CD4-positive, alpha-beta T cell (primary cell): Measurements from ENCODE around the gene ACER1. TPM values are rescaled to one million over a fixed set of nuclear protein-coding genes. Genes with fewer than 3 reads are reported as not detected.
"Not testable (repeated sequence)": the region's sequence is repeated elsewhere in the genome, so short reads cannot be mapped to it uniquely, and the experiment has no call there.

ENCODE experiments used
- ATAC-seq: fragments of 200-7000 bp; cut with Tn5 transposase; one replicate; pipeline ENCODE4 v1.10.0; 2022; ENCODE audit warnings: mild to moderate bottlenecking; ENCODE audit not compliant: poor library complexity
- CTCF ChIA-PET: fragments of 350-600 bp; sonication (Branson Sonifier 250); formaldehyde crosslinking; loops from one replicate; lab custom pipeline; 2021; ENCODE audit warnings: antibody characterized with exemption, inconsistent platforms; lab: Charles Lee
- POLR2A ChIA-PET: fragments of 350-600 bp; sonication (Branson Sonifier 250); formaldehyde crosslinking; loops from one replicate; lab custom pipeline; 2021; ENCODE audit warnings: antibody characterized with exemption, inconsistent platforms; lab: Charles Lee
- DNase-seq, 14 experiments: peaks; one replicate each; pipeline ENCODE4 v3.0.0-alpha.2; 2013 to 2020; ENCODE audit warnings: mixed read lengths in 2 of 14
- H3K27ac ChIP-seq, 2 donors: one replicate each; pipeline versions ENCODE4 v1.5.1 to v1.7.0; 2013; ENCODE audit warnings: low read length in 2 of 2, low read depth in 1 of 2, mild to moderate bottlenecking in 1 of 2
- H3K27me3 ChIP-seq, 2 experiments: 1 replicate in 1 of 2; 2 replicates in 1 of 2; pipeline versions ENCODE4 v1.6.1 to v1.7.0; 2013; ENCODE audit warnings: low read length in 2 of 2, control low read depth in 1 of 2, mild to moderate bottlenecking in 1 of 2, moderate library complexity in 1 of 2; ENCODE audit not compliant: insufficient read depth in 2 of 2, control insufficient read depth in 1 of 2
- H3K36me3 ChIP-seq: one replicate; pipeline ENCODE4 v1.6.1; 2013; ENCODE audit warnings: low read length, control low read depth; ENCODE audit not compliant: insufficient read depth
- H3K4me1 ChIP-seq: one replicate; pipeline ENCODE4 v1.6.1; 2013; ENCODE audit warnings: low read length, control low read depth; ENCODE audit not compliant: insufficient read depth
- H3K4me3 ChIP-seq: one replicate; pipeline ENCODE4 v1.5.1; 2013; ENCODE audit warnings: mild to moderate bottlenecking, low read length, moderate library complexity
- H3K9me3 ChIP-seq, 2 experiments: 1 replicate in 1 of 2; 2 replicates in 1 of 2; pipeline versions ENCODE4 v1.6.1 to v1.7.0; 2013; ENCODE audit warnings: low read length in 2 of 2, mild to moderate bottlenecking in 2 of 2, control low read depth in 1 of 2, moderate library complexity in 1 of 2; ENCODE audit not compliant: control insufficient read depth in 1 of 2, insufficient read depth in 1 of 2
- H3K27ac Mint-ChIP-seq: one replicate; pipeline ENCODE4 v1.8.0; 2020; ENCODE audit warnings: mixed read lengths
- H3K27me3 Mint-ChIP-seq: one replicate; pipeline ENCODE4 v1.8.0; 2021; ENCODE audit warnings: mixed read lengths
- H3K36me3 Mint-ChIP-seq: one replicate; pipeline ENCODE4 v1.8.0; 2021; ENCODE audit warnings: low read depth, mixed read lengths
- H3K4me1 Mint-ChIP-seq: one replicate; pipeline ENCODE4 v1.8.0; 2021; ENCODE audit warnings: low read depth, mixed read lengths
- H3K4me3 Mint-ChIP-seq: one replicate; pipeline ENCODE4 v1.8.0; 2020; ENCODE audit warnings: mild to moderate bottlenecking, mixed read lengths
- H3K9me3 Mint-ChIP-seq: one replicate; pipeline ENCODE4 v1.8.0; 2020; ENCODE audit warnings: mixed read lengths
- intact Hi-C, 2 experiments: fragments of 100-400 bp; cut with DNase I in 1 of 2; cut with micrococcal nuclease in 1 of 2; formaldehyde crosslinking; loops; one replicate each; pipeline versions ENCODE4 v1.15.1 to v1.9.0; 2023 to 2025; cut with DNase I, micrococcal nuclease
- total RNA-seq, 174 experiments: library from RNA in 2 of 174; stranded (reverse) in 2 of 174; gene quantifications; one replicate each; pipeline ENCODE4 v1.2.3 and lab custom pipeline; 2021 to 2026
- TF ChIP-seq, protein P1 (sequence below): fragments of 200-600 bp; IDR thresholded peaks from one replicate; pipeline ENCODE4 v1.8.0; 2022; ENCODE audit warnings: antibody characterized with exemption, mild to moderate bottlenecking

Gene ACER1
- total RNA-seq, 2 experiments from 2014 or later: 2.7 to 3.1 TPM

DNA sequence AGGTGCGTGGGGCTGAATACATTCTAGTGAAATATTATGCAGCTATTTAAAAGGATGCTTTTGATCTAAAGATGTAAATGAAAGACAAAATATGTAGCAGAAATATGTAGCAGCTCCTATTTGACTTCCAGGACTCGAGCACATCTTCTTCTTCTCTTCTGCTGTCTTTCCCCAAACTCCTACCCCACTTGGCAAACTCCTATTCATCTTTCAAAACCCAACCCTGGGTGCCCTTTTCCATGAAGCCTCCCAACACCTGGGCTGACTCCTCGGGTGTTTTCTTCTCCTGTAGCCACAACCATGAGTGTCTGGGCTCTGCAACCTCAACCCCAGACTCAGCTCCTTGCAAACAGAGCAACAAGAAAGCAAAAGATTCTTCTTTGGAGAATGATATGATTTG lies 11.1 kb downstream of the ACER1 start:
- Mint-ChIP-seq H3K36me3 (peaks cover 8% of the 10 kb centered on the region), H3K27ac (no peak overlapping the region), H3K4me3 (no peak overlapping the region), H3K9me3 (no peaks in the 10 kb centered on the region), H3K4me1 (peaks cover 6% of the 10 kb centered on the region), H3K27me3 (no peaks in the 10 kb centered on the region)
- Histone ChIP-seq H3K27me3 (no peaks in the 10 kb centered on the region), H3K4me1 (no peaks in the 10 kb centered on the region), H3K4me3 (no peak overlapping the region), H3K27ac (no peak overlapping the region), H3K9me3 (no peaks in the 10 kb centered on the region), H3K36me3 (no peaks in the 10 kb centered on the region)
- ChIA-PET POLR2A (no interaction called here), CTCF (no interaction called here)
- TF ChIP-seq, protein P1, sequence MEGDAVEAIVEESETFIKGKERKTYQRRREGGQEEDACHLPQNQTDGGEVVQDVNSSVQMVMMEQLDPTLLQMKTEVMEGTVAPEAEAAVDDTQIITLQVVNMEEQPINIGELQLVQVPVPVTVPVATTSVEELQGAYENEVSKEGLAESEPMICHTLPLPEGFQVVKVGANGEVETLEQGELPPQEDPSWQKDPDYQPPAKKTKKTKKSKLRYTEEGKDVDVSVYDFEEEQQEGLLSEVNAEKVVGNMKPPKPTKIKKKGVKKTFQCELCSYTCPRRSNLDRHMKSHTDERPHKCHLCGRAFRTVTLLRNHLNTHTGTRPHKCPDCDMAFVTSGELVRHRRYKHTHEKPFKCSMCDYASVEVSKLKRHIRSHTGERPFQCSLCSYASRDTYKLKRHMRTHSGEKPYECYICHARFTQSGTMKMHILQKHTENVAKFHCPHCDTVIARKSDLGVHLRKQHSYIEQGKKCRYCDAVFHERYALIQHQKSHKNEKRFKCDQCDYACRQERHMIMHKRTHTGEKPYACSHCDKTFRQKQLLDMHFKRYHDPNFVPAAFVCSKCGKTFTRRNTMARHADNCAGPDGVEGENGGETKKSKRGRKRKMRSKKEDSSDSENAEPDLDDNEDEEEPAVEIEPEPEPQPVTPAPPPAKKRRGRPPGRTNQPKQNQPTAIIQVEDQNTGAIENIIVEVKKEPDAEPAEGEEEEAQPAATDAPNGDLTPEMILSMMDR: no peak
- intact Hi-C loops: no loop called here
- DNase-seq (no peak), ATAC-seq (no peak)

DNA sequence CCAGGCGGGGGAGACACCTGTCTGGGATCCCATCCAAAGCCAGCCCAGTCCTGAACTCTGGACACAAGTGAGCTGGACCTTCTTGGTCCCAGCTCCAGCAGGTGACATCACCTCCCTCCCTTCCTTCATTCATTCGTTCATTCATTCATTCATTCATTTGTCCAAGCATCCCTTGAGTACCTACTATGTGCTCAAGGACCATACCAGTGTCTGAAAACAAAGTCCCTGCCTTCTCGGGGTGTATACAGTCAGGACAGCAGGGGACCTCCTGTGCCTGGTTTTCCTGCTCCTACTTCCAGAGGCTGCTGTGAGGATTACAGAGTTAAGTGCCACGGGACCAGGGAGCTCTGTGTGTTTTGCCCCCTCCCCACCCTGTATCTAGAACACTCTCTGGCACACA lies 14.0 kb downstream of the ACER1 start:
- H3K4me1 Mint-ChIP-seq: no peaks in the 10 kb centered on the region
- Histone ChIP-seq H3K9me3 (no peaks in the 10 kb centered on the region), H3K4me1 (no peaks in the 10 kb centered on the region), H3K27ac (no peak overlapping the region), H3K4me3 (no peak overlapping the region), H3K27me3 (no peaks in the 10 kb centered on the region), H3K36me3 (no peaks in the 10 kb centered on the region)
- ChIA-PET POLR2A (no interaction called here), CTCF (no interaction called here)
- ATAC-seq: no peak
- no peaks in the 10 kb centered on the region for H3K27me3 Mint-ChIP-seq
- H3K36me3 Mint-ChIP-seq: peaks cover 9% of the 10 kb centered on the region
- H3K27ac Mint-ChIP-seq: no peak overlapping the region
- DNase-seq: no peak
- no peak overlapping the region for H3K4me3 Mint-ChIP-seq
- intact Hi-C loops: no loop called here
- no peaks in the 10 kb centered on the region for H3K9me3 Mint-ChIP-seq
- TF ChIP-seq, protein P1: no peak

DNA sequence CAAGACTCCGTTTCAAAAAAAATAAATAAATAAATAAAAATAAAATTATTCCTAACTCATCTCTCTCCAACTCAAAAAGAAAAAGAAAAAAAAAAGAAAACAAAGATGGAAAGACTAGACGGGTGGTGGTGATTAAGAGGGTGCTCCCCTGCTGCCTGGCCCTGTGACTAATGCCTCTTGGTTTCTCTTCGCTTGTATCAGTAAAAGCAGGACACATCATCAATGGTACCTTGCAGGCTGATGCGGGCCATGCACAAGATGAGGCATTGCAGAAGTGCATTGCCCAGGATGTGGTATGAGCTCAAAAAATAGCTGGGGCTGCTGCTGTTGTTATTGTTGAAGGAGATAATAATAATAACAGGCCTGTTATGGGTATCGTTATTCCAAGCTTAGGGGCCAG lies 14.6 kb downstream of the ACER1 start:
- no peak overlapping the region for H3K4me3 Mint-ChIP-seq
- no peak overlapping the region for H3K27ac Mint-ChIP-seq
- H3K27me3 ChIP-seq: no peaks in the 10 kb centered on the region
- H3K9me3 Mint-ChIP-seq: no peaks in the 10 kb centered on the region
- no peaks in the 10 kb centered on the region for H3K36me3 ChIP-seq
- ChIA-PET POLR2A (no interaction called here), CTCF (no interaction called here)
- ATAC-seq: no peak
- DNase-seq: no peak
- H3K4me3 ChIP-seq: no peak overlapping the region
- H3K36me3 Mint-ChIP-seq: peaks cover 9% of the 10 kb centered on the region
- TF ChIP-seq, protein P1: no peak
- no peaks in the 10 kb centered on the region for H3K4me1 ChIP-seq
- intact Hi-C loops: no loop called here
- H3K9me3 ChIP-seq: peaks cover 0 to 2% of the 10 kb centered on the region in 2 experiments
- no peaks in the 10 kb centered on the region for H3K27me3 Mint-ChIP-seq
- no peaks in the 10 kb centered on the region for H3K4me1 Mint-ChIP-seq
- H3K27ac ChIP-seq: no peak overlapping the region

DNA sequence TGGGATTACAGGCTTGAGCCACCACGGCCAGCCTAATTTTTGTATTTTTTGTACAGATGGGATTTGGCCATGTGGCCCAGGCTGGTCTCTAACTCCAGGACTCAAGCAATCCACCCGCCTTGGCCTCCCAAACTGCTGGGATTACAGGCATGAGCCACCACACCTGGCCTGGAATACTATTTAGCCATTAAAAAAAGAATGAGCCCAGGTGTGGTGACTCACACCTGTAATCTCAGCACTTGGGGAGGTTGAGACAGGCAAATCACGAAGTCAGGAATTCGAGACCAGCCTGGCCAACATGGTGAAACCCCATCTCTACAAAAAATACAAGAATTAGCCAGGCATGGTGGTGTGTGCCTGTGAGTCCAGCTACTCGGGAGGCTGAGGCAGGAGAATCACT lies 17.8 kb downstream of the ACER1 start:
- H3K9me3 Mint-ChIP-seq, H3K36me3 ChIP-seq, H3K27me3 Mint-ChIP-seq, ATAC-seq, H3K4me3 Mint-ChIP-seq, H3K4me1 Mint-ChIP-seq, POLR2A ChIA-PET, DNase-seq, H3K4me3 ChIP-seq, intact Hi-C loops, CTCF ChIA-PET, H3K27me3 ChIP-seq, H3K4me1 ChIP-seq, H3K27ac Mint-ChIP-seq, H3K36me3 Mint-ChIP-seq, H3K27ac ChIP-seq: not testable (repeated sequence)
- H3K9me3 ChIP-seq: peaks cover 0 to 16% of the 10 kb centered on the region in 2 experiments
